Effector CD4-positive, alpha-beta T cell (primary cell): ENCODE results near the gene PRKCQ.
"Not testable (repeated sequence)": the region's sequence is repeated elsewhere in the genome, so short reads cannot be mapped to it uniquely, and the experiment has no call there.

ENCODE experiments used
- DNase-seq: peaks from one replicate; pipeline ENCODE4 v3.0.0-alpha.2; 2020

PRKCQ gene

DNA sequence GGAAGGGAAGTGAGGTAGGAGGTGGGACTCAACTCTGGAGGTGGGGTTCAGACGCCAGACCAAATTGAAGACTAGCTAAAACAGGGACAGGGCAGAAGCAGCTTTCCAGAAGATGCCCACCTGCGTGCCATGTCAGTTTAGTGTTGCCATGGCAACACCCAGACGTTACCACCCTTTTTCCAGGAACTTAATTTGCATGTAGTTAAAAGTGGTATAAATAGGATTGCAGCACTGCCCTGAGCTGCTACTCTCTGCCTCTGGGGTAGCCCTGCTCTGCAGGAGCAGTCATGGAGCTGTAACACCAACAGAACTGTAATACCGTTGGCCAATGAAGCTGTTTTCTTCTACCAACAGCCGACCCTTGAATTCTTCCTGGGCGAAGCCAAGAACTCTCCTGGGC, 93.8 kb downstream of the PRKCQ start:
- no peak for DNase-seq

DNA sequence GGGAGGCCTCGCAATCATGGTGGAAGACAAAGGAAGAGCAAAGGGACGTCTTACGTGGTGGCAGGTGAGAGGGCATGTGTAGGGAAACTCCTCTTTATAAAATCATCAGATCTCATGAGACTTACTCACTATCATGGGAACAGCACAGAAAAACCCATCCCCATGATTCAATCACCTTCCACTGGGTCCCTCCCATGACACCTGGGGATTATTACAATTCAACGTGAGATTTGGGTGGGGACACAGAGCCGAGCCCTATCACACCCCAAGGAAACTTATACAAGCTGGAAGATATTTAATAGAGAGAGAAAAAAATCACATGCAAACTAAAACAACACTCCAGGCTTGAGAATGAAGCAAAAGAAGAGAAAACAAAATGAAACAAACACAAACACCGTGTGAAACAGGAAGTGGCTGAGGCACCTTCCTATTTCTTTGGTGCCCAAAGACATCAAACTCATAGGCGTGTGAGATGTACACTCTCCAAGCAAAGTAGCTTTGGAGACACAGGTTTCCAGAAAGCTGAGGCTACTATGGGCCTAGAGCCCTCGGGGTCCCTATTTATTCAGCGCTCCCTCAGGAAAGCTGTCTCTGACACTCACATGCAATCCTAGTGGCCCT, 97.2 kb downstream of the PRKCQ start:
- DNase-seq, result no peak

DNA sequence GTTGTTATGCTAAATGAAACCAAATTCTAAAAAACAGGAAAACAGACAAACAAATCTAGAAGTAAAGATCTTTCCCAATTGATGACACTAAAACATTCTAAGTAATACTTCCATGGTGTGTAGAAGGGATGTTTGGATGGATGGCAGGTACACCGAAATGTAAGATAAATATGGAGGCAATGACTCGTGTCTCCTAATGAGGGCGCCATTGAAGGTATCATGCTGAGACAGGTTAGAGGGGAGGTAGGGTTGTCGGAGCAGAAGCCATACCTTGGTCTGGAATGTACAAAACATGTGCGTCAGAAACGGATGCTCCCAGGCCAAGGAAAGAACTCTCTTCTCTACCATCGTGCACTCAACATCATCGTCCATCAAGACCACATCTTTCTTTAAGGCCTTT, 101.4 kb downstream of the PRKCQ start:
- no peak for DNase-seq

DNA sequence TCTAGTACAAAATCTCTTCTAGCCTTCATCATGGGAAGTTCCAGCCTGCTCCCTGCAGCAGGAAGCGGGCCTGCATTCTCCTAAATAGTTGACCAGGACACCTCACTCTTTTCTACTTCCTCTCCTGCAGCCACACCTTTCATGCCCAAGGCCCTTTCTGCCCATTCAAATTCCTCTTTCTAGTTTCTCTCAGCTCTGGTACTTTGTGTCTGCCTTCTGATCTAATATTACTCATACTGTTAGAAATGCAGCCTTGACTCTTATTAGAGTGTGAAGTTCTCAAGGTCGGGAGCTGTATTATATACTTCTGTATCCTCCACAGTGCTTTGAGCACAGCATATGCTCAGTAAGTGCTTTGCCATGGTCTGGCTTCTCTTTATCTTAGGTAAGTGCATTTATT, 103.1 kb downstream of the PRKCQ start:
- DNase-seq, result no peak

DNA sequence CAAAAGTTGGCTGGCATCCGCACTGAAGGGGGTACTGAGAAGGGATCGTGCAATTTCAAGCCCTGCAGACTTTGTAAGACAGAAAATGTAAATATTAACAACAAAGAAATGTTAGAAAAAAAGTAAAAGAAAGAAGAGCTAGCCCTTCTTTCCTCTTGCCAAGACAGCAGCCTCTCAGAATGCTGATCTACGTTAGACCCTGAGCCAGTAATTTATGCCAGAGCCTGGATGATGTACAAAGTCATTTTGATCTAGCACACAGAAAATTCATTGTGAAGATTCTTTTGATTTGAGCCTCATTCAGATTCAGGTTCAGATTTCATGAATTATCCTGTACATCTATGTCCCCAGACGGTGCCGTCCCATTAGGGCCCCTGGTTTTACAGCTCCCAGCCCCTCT, 105.2 kb downstream of the PRKCQ start:
- no peak for DNase-seq

DNA sequence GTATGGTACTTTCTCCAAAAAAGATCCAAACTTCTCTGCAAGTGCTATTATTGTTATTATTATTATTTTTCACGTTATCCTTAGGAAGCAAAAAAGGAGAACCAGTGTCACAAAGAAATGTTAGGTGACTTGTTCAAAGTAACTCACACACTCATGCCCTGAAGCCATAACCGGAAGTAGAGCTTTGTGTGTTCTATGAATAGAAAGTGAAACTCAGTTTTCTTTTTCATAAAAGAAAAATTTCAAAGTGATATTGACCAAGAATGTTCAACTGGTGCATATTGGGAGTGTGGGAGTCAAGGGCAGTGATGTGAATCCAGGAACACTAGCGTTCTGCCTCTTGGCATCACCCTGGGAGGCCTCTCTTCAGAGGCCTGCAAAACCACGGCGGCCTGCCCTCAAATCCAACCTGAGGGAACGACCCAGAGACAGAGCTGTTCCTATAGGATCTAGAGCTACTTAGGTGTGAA, 106.1 kb downstream of the PRKCQ start:
- peak; percentile 26 for DNase-seq

DNA sequence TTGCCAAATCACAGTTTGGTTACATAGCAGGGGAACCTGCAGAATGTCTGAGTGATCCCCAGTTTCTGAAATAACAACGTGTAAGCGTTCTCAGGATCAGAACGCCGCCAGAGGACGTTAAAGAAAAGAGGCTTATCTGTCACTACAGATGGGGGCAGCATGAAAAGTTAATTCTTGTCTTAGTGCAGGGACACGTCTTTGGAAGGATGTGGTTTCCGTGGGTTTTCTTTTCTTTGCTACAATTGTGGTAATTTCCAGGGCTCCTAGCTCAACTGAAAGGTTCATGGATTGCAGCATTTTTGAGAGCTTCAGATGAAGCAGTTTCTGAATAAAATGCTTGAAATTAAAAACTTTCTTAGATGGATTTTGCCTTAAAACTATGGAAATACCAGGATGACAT, 106.6 kb downstream of the PRKCQ start:
- DNase-seq, result peak; percentile 48

DNA sequence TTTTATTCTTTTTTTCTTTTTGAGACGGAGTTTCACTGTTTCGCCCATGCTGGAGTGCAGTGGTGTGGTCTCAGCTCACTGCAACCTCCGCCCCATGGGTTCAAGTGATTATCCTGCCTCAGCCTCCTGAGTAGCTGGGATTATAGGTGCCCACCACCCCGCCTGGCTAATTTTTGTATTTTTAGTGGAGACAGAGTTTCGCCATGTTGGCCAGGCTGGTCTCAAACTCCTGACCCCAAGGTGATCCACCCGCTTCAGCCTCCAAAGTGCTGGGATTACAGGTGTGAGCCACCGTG, 107.4 kb downstream of the PRKCQ start:
- DNase-seq, result not testable (repeated sequence)

DNA sequence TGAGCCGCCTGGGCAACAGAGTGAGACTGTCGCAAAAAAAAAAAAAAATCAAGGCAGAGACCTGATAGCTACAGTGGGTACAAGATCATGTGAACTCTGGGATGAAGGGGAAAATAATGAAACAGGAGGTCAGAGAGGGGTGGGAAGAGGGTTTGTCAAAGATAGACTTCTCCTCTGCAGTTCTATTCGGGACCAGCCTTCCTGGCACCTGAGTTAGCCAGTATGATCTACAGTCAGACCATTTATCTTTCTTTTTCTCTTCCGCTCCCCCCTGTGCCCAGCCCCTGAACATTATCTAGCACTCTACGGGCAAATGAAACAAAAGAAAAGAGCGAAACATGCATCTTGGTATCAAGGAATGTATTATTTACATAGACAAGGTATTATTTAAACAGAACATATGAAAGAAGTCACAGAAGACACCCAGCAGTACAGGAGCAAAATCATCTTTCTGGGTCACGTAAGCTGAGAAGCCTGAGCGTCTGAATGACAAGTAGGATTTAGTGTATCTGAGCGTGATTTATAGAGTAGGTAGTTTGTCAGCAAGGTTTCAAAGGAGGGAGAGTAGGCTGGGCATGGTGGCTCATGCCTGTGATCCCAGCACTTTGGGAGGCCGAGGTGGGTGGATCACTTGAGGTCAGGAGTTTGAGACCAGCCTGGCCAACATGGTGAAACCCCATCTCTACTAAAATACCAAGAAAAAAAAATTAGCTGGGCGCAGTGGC, 109.0 kb downstream of the PRKCQ start:
- DNase-seq, result no peak

DNA sequence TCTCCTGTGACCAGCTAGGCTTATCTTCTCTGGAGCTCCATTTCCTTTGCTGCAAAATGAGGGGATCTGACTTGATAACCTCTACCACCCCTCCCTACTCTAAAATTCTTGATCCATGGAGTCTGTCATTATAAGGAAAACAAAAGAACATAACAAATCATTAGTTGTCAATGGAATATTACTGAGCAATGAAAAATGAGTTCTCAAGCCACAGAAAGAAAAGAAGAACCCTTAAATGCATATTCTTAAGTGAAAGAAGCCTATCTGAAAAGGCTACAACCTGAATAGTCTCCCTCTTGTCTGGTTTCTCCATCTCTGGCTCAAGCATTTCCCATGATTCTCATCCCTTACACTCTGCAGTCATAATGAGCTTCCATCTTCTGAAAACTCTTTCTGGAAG, 110.4 kb downstream of the PRKCQ start:
- no peak for DNase-seq

DNA sequence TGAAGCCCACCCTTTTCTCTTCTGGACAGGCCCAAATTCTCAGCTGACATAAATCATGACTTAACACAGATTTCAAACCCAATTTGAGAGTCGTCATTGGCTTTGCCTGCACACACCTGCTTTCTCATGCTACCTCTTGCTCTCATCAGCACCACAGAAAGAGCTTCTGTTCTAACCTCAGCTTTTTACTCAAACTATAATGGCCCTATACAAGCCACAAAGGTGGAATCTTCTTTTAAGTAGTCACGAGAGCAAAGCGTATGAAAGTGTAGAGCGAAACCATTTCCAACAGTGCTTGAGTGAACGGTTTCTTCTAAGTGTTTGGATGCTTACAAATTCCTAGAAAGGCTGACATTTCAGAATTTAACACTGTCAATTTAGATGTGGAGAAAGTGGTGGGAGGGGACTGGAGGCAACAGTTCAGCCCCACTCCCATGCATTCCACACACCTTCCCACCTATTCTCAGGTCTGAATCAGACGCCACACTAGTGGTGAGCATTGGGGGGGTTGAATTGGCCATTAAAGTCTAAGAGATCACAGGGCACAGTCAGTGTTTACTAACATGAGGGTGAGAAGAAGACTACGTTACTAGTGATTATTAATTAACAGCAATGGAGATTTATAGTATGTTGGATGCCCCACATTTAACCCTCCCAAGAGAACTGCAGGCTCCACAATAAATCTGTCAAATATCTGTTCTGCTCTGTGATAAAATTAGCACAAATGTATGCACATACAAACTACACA, 114.0 kb downstream of the PRKCQ start:
- DNase-seq, result no peak

DNA sequence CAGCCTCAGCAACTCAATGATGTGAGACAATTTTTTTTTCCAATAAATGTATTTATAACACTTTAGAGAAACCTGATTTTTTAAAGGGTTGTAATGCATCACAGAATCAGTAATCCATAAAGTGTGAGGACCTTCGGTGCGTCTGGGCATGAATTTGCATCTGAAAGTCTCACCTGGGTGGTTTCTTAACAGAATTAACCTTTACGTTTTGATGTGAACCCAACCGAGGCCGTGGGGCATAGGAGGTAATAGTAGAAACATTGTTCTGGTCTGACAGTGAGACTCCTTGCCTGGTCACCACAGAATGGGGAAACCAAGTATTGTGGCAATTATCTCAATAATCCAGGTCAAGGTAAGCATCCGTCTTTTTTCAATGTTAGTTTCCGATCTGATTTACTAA, 114.6 kb downstream of the PRKCQ start:
- no peak for DNase-seq

DNA sequence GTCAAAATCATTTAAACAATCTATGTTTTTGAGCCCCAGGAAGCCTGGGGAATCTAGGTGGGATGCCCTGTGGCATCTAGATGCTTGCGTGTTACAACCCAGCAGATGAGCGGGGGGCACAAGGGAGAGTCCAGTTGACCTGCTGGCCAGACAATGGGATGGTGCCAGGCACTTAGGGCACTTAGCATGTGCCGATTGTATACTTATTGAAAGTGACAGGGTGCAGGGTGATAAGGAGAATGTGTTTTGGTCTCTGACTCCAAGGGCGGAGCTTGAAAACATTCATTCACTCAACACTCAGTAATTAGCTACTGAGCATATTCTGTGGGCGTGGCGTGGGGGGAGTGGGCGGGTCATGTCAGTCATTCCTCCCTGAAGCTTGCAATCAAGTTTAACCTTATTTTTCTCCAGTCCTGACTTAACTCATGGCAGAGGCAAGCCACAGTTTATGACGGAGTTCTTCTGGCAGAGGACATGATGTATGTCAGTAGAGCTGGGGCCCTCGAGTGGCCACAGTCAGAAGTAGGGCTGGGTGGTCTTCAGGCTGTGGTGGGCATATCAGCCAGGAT, 115.1 kb downstream of the PRKCQ start:
- DNase-seq, result no peak

DNA sequence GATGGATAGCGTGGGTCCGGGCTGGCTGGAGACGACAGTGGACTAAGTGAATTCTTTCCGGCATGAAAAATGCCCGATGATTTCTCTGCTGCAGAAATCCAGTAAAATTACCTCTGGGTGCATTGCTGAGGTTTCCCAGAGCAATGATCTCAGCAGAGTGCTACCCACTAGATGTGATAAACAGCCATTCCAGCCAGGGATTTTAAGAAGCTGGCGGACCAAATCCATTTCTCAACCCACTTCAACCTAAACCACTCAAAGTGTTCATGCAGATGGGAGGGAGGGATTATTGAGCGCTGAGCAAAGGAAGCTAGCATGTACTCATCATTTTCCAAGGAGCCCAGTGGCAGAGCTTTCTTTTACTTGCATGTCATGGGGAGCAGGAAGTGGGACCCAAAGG, 116.7 kb downstream of the PRKCQ start:
- DNase-seq, result no peak

DNA sequence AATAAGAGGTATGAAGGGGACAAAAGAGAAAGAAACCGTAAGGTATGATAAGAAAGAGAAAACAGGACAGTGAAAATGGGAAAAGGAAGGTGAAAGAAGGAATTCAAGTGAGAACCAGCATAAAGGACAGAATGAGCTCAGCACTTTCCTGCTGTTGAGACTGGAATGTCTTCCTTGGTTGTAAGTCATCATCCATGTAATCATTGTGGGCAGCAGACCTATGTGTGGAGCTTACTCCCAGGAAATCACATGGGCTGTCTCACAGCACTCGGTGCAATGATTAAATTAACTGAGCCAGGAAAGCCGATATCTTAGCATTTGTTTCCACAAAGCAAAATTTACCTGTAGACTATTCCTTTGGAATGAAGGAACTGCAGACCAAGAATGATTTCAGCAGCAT, 118.1 kb downstream of the PRKCQ start:
- DNase-seq, result no peak

DNA sequence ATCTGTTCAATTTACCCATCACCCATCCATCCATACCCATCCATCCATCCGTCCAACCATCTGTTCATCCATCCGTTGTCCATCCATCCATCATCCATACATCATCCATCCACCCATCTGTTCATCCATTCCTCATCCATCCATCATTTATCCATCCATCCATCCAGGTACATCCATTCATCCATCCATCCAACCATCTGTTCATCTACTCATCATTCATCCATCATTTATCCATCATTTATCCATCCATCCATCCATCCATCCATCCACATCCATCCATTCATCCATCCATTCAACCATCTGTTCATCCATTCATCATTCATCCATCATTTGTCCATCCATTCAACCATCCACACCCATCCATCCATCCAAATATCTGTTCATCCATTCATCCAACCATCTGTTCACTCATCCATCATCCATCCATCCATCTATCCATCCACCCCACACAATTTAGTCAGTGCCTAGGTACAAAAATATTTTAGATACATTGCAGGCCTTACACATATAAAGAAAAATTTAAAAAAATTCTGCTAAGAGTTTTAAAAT, 119.1 kb downstream of the PRKCQ start:
- DNase-seq, result no peak

DNA sequence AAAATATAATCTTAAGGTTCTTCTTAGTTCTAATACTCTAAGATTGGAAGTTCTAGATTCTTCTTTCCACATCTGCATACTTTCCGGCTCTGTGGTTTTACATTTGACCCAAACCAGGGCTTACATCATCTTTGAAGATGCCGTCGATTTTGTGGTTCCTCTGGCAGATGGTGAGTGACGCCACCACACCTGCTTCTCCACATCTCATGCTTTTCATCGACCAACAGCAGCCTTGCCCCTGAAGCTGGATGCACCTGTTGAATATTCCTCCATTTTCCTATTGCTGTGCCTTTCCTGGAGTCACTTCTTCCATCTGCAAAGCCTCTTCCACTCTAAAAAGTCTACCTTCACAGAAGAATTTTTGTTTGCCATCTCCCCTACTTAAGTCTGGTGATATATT, 121.3 kb downstream of the PRKCQ start:
- DNase-seq, result no peak

DNA sequence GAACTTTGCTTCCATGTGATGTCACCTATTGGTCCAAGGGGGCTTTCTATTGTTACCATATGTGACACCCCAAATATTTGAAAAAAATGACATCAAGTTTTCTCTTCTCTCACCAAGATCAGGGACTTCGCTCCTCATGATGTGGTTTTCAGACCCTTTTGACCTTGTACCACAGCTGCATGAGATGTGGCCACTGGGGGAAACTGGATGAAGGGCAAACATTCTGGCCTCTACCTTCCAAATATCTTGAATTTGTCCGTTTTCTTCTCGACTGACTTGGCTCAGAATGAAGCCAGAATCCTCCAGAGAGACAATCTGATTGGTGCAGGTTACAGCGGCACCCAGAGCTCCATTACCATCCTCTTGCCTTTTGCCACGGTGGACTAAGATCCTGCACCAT, 122.7 kb downstream of the PRKCQ start:
- no peak for DNase-seq

DNA sequence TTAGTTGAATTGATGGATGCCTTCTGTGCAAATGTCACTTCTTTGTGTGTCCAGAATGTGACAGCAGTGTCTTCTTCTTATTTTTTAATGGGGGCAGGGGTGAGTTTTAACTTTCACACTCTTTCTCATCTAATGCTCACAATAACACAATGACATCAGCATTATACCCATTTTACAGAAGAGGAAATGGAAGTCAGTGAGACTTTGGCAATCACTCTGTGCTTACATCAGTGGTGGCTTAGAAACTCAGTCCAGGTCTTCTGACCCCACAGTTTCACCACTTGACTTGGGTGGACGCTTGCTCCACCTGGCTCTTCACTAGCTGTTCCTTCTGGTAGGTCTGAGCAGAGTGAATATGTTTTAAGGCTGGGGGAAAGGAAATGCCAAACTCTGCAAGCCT, 124.0 kb downstream of the PRKCQ start:
- no peak for DNase-seq

DNA sequence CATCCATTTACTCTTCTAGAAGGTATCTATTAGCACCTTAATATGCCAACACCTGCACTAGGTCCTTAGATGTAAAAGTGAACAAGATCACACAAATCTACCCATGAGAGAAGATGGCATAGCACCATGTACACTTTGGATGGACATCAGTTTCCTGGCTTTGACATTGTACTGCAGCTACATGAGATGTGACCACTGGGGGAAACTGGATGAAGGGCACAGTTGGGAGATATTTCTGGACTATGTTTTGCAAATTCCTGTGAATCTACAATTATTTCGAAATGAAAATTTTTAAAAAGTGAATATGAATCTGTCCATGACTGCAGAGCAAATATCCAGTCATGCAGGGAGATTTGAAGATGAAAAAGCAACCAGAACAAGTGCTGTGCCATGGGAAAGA, 124.5 kb downstream of the PRKCQ start:
- DNase-seq, result no peak

DNA sequence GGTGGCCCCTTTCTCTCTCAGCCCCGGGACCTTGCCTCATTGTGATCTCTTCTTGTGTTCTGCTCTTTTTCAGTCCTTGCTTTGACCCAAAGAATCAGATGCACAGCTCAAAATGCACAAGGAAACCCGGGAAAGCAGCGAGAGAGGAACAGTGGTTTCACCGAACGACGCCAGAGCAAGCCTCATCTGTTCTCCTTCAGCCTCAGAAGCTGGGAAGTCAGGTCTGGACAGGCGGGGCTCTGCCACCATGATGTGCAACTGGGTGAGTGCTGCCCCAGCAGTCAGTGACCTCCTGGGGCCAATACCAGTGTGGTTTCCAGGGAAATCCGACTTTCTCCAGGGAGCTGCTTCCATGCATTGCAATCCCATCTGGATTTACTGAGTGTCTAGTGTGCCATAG, 133.4 kb downstream of the PRKCQ start:
- DNase-seq, result no peak

DNA sequence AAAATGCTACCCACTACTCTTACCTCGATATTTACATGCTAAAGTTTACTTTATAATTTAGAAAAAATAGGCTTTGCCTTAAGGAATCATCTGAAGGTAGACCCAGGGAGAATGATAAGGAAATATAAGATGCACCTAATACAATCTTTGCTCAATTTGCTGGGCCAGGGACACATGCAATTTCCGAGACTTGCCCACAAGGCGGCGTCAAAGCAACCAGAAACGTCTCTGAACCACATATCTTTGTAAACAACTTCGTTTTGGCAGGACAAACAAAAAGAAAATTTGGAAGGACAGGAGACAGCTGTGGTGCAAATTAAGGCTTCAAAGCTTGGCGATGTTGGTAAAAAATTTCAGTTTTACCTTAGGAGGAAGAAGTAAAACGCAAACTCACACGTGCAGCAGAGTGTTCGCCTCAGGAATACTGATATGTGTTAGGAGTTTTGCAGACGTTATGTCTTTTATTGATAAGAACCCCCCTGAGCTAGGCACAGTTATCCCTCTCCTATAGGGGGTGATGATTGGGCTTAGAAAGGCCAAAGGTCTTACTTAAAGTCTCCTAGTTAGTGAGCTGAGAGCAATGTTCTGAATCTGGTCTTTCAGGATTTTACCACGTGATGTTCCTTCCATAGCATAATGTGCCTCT, 134.3 kb downstream of the PRKCQ start:
- DNase-seq, result peak; percentile 49

DNA sequence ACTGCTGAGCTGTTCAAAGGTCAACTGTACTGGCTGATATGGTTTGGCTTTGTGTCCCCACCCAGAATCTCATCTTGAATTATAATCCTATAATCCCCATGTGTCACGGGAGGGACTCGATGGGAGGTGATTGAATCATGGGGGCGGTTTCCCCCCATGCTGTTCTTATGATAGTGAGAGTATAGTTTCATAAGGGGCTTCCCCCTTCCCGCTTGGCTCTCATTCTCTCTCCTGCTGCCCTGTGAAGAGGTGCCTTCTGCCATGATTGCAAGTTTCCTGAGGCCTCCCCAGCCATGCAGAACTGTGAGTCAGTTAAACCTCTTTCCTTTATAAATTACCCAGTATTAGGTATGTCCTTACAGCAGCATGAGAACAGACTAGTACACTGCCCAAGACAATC, 140.2 kb downstream of the PRKCQ start:
- DNase-seq, result not testable (repeated sequence)
